Subcutaneous abdominal adipose tissue (tissue), 5 donors: ENCODE measurements around the gene NUP160.

Experiments used
- H3K27ac ChIP-seq: one replicate; pipeline ENCODE4 v1.7.0; 2013; ENCODE audit warnings: low read depth, mild to moderate bottlenecking, inconsistent platforms, low read length, moderate library complexity
- H3K27me3 ChIP-seq, 5 donors: one replicate each; pipeline ENCODE4 v1.7.0; 2013; ENCODE audit warnings: low read length in 5 of 5, inconsistent platforms in 1 of 5; ENCODE audit not compliant: control insufficient read depth in 5 of 5, insufficient read depth in 4 of 5
- H3K36me3 ChIP-seq, 5 donors: one replicate each; pipeline ENCODE4 v1.7.0; 2013; ENCODE audit warnings: low read length in 5 of 5; ENCODE audit not compliant: control insufficient read depth in 5 of 5, insufficient read depth in 5 of 5
- H3K4me1 ChIP-seq, 5 donors: one replicate each; pipeline ENCODE4 v1.7.0; 2013; ENCODE audit warnings: low read length in 5 of 5, mild to moderate bottlenecking in 3 of 5, moderate library complexity in 1 of 5; ENCODE audit not compliant: control insufficient read depth in 5 of 5, insufficient read depth in 5 of 5
- H3K4me3 ChIP-seq, 5 donors: one replicate each; pipeline ENCODE4 v1.7.0; 2013; ENCODE audit warnings: low read length in 5 of 5, low read depth in 1 of 5
- H3K9ac ChIP-seq, 5 donors: one replicate each; pipeline ENCODE4 v1.7.0; 2013; ENCODE audit warnings: low read length in 5 of 5, mild to moderate bottlenecking in 4 of 5, moderate library complexity in 3 of 5
- H3K9me3 ChIP-seq, 5 donors: one replicate each; pipeline ENCODE4 v1.7.0; 2013; ENCODE audit warnings: low read length in 5 of 5; ENCODE audit not compliant: control insufficient read depth in 5 of 5
- donor health status: healthy.
- donor health status: healthy.
- donor health status: healthy.
- donor health status: healthy.
- donor health status: healthy.

NUP160 gene

GRCh38 chr11:47732271-47732670, 115.9 kb downstream of the NUP160 start:
- H3K27ac ChIP-seq, result no peak overlapping the region
- H3K36me3 ChIP-seq, result peaks cover 42 to 87% (median 78%) of the 10 kb centered on the region in 5 donors
- H3K4me1 ChIP-seq, result no peaks in the 10 kb centered on the region
- no peaks in the 10 kb centered on the region for H3K27me3 ChIP-seq
- no peak overlapping the region for H3K4me3 ChIP-seq
- no peaks in the 10 kb centered on the region for H3K9me3 ChIP-seq
- H3K9ac ChIP-seq, result no peak overlapping the region

DNA sequence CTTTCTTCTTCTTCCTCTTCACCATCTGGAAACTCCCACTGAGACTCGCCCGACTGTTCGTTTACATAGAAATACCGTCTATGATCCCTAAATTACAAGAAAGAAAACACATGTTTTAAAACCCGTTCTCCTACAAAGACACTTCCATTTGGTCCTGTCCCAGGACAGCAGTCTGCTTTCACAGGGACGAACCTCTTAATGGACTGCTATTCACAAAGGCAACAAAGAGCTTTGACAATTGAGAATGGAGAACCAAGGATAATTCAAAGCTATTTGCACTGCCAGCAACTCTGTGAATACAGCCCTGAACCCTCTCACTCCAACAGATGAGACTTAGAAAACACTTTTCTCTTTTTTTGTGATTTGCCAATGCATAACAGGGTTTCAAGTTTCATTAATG, 116.7 kb downstream of the NUP160 start:
- Histone ChIP-seq H3K27ac (no peak overlapping the region), H3K27me3 (no peaks in the 10 kb centered on the region), H3K9ac (no peak overlapping the region), H3K9me3 (no peaks in the 10 kb centered on the region), H3K4me3 (no peak overlapping the region), H3K36me3 (peaks cover 42 to 87% (median 80%) of the 10 kb centered on the region in 5 donors), H3K4me1 (no peaks in the 10 kb centered on the region)
